GM20000 (cell line): Measurements from ENCODE around the gene KCP.

ENCODE experiments used
- DNase-seq: peaks from one replicate; pipeline ENCODE4 v3.0.0; 2012; ENCODE audit warnings: low spot score
- CTCF ChIP-seq: IDR thresholded peaks from 2 replicates; pipeline ENCODE4 v1.5.1; 2012; ENCODE audit warnings: mild to moderate bottlenecking, control low read depth; ENCODE audit errors: extremely low read depth, missing control alignments

The KCP gene

GRCh38 chr7:128879461-128879938, 31.0 kb downstream of the KCP start:
- no peak for TF ChIP-seq CTCF
- DNase-seq = no peak

- DNase-seq = no peak
- TF ChIP-seq CTCF = no peak
Measured at GRCh38 chr7:128878226-128879105, 32.0 kb downstream of the KCP start.

GRCh38 chr7:128877756-128878120, 32.8 kb downstream of the KCP start:
- no peak for DNase-seq
- no peak for TF ChIP-seq CTCF

GRCh38 chr7:128876978-128877755, 33.3 kb downstream of the KCP start:
- no peak for DNase-seq
- TF ChIP-seq CTCF = no peak

- no peak for TF ChIP-seq CTCF
- no peak for DNase-seq
Measured at GRCh38 chr7:128876586-128876977, 33.9 kb downstream of the KCP start.

- no peak for DNase-seq
- no peak for TF ChIP-seq CTCF
Measured at GRCh38 chr7:128876127-128876526, 34.4 kb downstream of the KCP start.

GRCh38 chr7:128875523-128875948, 35.0 kb downstream of the KCP start:
- no peak for TF ChIP-seq CTCF
- DNase-seq = no peak
